ENCODE data around the gene DIDO1. TPM values are rescaled to one million over a fixed set of nuclear protein-coding genes. Genes with fewer than 3 reads are reported as not detected.
A peak's percentile ranks its signal among the peaks of the same experiment; 100 is the strongest.
"Not testable (repeated sequence)": the region's sequence is repeated elsewhere in the genome, so short reads cannot be mapped to it uniquely, and the experiment has no call there.

DIDO1 gene
- total RNA-seq, 1 donor, result 46.3 TPM

- no peak for TF ChIP-seq CTCF (IDR thresholded peaks at IDR 0.05; ENCODE audit: extremely low read depth, low read depth, low read length)
- H3K4me3 ChIP-seq (ENCODE audit: insufficient read depth, low read length), result peak overlapping the region; percentile 75
- peaks cover 99% of the 10 kb centered on the region for H3K79me2 ChIP-seq (ENCODE audit: insufficient read depth, low read length)
- no peaks in the 10 kb centered on the region for H3K27me3 ChIP-seq (ENCODE audit: insufficient read depth, low read length)
- H3K9me3 ChIP-seq (ENCODE audit: low read depth, low read length), result no peaks in the 10 kb centered on the region
- peaks cover 70% of the 10 kb centered on the region for H4K20me1 ChIP-seq (ENCODE audit: insufficient read depth, low read length)
- H3K36me3 ChIP-seq (ENCODE audit: insufficient read depth, low read length), result no peaks in the 10 kb centered on the region
- peak overlapping the region; percentile 97 for H3K4me2 ChIP-seq (ENCODE audit: insufficient read depth, low read length)
- H3K4me1 ChIP-seq (ENCODE audit: insufficient read depth, low read length), result peaks cover 38% of the 10 kb centered on the region
- DNase-seq (ENCODE audit: insufficient read length, low spot score, missing footprints), result no peak
- no peak overlapping the region for H2AFZ ChIP-seq (ENCODE audit: low read length)
- peak overlapping the region; percentile 91 for H3K27ac ChIP-seq (ENCODE audit: low read depth, low read length)
Observed at GRCh38 chr20:62923669-62924441, 2.5 kb downstream of the DIDO1 start.

GRCh38 chr20:62923059-62923668 lies 3.1 kb downstream of the DIDO1 start:
- H3K9me3 ChIP-seq (ENCODE audit: low read depth, low read length); H3K27me3 ChIP-seq (ENCODE audit: insufficient read depth, low read length); H2AFZ ChIP-seq (ENCODE audit: low read length); H3K4me3 ChIP-seq (ENCODE audit: insufficient read depth, low read length); H3K36me3 ChIP-seq (ENCODE audit: insufficient read depth, low read length): not testable (repeated sequence)
- Histone ChIP-seq H3K79me2 (ENCODE audit: insufficient read depth, low read length) (peaks cover 99% of the 10 kb centered on the region), H3K4me1 (ENCODE audit: insufficient read depth, low read length) (peaks cover 34% of the 10 kb centered on the region), H4K20me1 (ENCODE audit: insufficient read depth, low read length) (peaks cover 72% of the 10 kb centered on the region), H3K4me2 (ENCODE audit: insufficient read depth, low read length) (peak overlapping the region; percentile 97), H3K27ac (ENCODE audit: low read depth, low read length) (peak overlapping the region; percentile 91)
- DNase-seq (ENCODE audit: insufficient read length, low spot score, missing footprints), result peak; percentile 90

- no peak overlapping the region for H3K4me2 ChIP-seq (ENCODE audit: insufficient read depth, low read length)
- H3K27ac ChIP-seq (ENCODE audit: low read depth, low read length), result peak overlapping the region; percentile 91
Observed at GRCh38 chr20:62922451-62922921, 3.8 kb downstream of the DIDO1 start.

GRCh38 chr20:62921119-62921687 lies 5.1 kb downstream of the DIDO1 start:
- Histone ChIP-seq H3K36me3 (ENCODE audit: insufficient read depth, low read length) (no peaks in the 10 kb centered on the region), H4K20me1 (ENCODE audit: insufficient read depth, low read length) (peaks cover 91% of the 10 kb centered on the region), H3K9me3 (ENCODE audit: low read depth, low read length) (no peaks in the 10 kb centered on the region), H3K27me3 (ENCODE audit: insufficient read depth, low read length) (no peaks in the 10 kb centered on the region), H2AFZ (ENCODE audit: low read length) (no peak overlapping the region), H3K27ac (ENCODE audit: low read depth, low read length) (no peak overlapping the region), H3K4me3 (ENCODE audit: insufficient read depth, low read length) (no peak overlapping the region), H3K79me2 (ENCODE audit: insufficient read depth, low read length) (peaks cover 100% of the 10 kb centered on the region), H3K4me1 (ENCODE audit: insufficient read depth, low read length) (peaks cover 28% of the 10 kb centered on the region), H3K4me2 (ENCODE audit: insufficient read depth, low read length) (no peak overlapping the region)
- peak; percentile 56 for TF ChIP-seq CTCF (IDR thresholded peaks at IDR 0.05; ENCODE audit: extremely low read depth, low read depth, low read length)
- DNase-seq (ENCODE audit: insufficient read length, low spot score, missing footprints), result peak; percentile 93

More at GRCh38 chr20:62922451-62922921, 3.8 kb downstream of the DIDO1 start:
- Histone ChIP-seq H3K79me2 (ENCODE audit: insufficient read depth, low read length) (peaks cover 99% of the 10 kb centered on the region), H2AFZ (ENCODE audit: low read length) (no peak overlapping the region), H3K27me3 (ENCODE audit: insufficient read depth, low read length) (no peaks in the 10 kb centered on the region), H3K4me3 (ENCODE audit: insufficient read depth, low read length) (no peak overlapping the region), H4K20me1 (ENCODE audit: insufficient read depth, low read length) (peaks cover 78% of the 10 kb centered on the region), H3K36me3 (ENCODE audit: insufficient read depth, low read length) (no peaks in the 10 kb centered on the region), H3K9me3 (ENCODE audit: low read depth, low read length) (no peaks in the 10 kb centered on the region), H3K4me1 (ENCODE audit: insufficient read depth, low read length) (peaks cover 32% of the 10 kb centered on the region)
- no peak for TF ChIP-seq CTCF (IDR thresholded peaks at IDR 0.05; ENCODE audit: extremely low read depth, low read depth, low read length)
- DNase-seq (ENCODE audit: insufficient read length, low spot score, missing footprints), result peak; percentile 57
